Thyroid gland (tissue), 4 donors: Measurements from ENCODE around the gene ZNF213.

Experiments used
- POLR2A ChIP-seq, 2 donors: fragments of 450-650 bp; IDR thresholded peaks; one replicate each; pipeline ENCODE4 v1.6.1; 2017; ENCODE audit warnings: antibody characterized with exemption in 2 of 2, mild to moderate bottlenecking in 2 of 2, moderate library complexity in 1 of 2
- TF ChIP-seq, protein P1 (sequence below), 6 experiments: fragments of 200-600 bp in 3 of 6; fragments of 450-650 bp in 3 of 6; sonication (generic) in 3 of 6; IDR thresholded peaks; one replicate each; pipeline ENCODE4 v1.5.1; 2016 to 2019; ENCODE audit warnings: antibody characterized with exemption in 6 of 6, mild to moderate bottlenecking in 2 of 6, inconsistent platforms in 1 of 6, moderate library complexity in 1 of 6

- TF ChIP-seq, protein P1, sequence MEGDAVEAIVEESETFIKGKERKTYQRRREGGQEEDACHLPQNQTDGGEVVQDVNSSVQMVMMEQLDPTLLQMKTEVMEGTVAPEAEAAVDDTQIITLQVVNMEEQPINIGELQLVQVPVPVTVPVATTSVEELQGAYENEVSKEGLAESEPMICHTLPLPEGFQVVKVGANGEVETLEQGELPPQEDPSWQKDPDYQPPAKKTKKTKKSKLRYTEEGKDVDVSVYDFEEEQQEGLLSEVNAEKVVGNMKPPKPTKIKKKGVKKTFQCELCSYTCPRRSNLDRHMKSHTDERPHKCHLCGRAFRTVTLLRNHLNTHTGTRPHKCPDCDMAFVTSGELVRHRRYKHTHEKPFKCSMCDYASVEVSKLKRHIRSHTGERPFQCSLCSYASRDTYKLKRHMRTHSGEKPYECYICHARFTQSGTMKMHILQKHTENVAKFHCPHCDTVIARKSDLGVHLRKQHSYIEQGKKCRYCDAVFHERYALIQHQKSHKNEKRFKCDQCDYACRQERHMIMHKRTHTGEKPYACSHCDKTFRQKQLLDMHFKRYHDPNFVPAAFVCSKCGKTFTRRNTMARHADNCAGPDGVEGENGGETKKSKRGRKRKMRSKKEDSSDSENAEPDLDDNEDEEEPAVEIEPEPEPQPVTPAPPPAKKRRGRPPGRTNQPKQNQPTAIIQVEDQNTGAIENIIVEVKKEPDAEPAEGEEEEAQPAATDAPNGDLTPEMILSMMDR (IDR thresholded peaks at IDR 0.05) = no peak
- no peak for TF ChIP-seq POLR2A (IDR thresholded peaks at IDR 0.05)
These were observed 4.1 kb downstream of the ZNF213 start for GRCh38 chr16:3138823-3139426.
